GM19468 (cell line): ENCODE measurements around the gene SCP2.

Experiments
- ATAC-seq: cut with Tn5 transposase; IDR thresholded peaks from one replicate; pipeline ENCODE4 v1.9.1; 2021; ENCODE audit warnings: mild to moderate bottlenecking, moderate library complexity, moderate number of reproducible peaks; ENCODE audit not compliant: unreplicated experiment; ENCODE audit errors: extremely low read depth

The SCP2 gene

DNA sequence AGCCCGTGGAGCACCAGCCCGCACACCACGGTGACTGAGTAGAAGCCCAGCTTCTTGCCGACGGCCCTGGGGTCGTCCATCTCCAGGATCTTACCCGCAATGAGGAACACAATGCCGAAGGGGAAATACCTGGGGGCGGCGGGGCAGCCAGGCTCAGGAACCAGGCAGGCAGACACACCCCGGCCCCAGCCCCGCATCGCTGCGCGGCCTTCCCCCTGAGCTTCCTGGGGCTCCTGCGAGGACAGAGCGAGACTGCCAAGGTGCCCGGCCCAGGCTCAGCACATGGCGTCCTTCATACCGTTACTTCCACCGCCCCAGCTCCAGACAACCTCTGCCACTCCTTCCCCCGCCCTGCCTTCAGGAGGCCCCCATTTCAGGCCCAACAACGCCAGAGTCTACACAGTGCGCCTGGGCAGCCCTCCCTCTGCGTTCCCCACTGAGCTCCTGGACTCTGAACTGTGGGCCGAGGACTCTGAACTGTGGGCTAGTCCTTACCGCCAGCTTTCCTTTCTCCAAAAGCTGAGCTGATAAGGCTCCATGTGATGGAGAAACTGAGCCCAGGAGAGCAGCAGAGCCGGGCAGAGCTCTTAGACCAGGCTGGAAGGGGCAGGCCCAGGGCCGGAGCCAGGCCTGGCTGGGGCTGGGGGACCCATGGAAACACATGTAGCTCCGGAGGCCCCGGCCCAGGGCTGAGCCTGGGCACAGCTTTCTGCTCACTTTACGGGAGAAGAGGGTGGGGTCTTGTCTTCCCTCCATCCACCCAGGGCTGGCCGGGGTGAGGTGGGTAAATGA lies 165.8 kb downstream of the SCP2 start:
- ATAC-seq: no peak

- ATAC-seq: no peak
Observed at GRCh38 chr1:53093451-53093754, 166.3 kb downstream of the SCP2 start.

DNA sequence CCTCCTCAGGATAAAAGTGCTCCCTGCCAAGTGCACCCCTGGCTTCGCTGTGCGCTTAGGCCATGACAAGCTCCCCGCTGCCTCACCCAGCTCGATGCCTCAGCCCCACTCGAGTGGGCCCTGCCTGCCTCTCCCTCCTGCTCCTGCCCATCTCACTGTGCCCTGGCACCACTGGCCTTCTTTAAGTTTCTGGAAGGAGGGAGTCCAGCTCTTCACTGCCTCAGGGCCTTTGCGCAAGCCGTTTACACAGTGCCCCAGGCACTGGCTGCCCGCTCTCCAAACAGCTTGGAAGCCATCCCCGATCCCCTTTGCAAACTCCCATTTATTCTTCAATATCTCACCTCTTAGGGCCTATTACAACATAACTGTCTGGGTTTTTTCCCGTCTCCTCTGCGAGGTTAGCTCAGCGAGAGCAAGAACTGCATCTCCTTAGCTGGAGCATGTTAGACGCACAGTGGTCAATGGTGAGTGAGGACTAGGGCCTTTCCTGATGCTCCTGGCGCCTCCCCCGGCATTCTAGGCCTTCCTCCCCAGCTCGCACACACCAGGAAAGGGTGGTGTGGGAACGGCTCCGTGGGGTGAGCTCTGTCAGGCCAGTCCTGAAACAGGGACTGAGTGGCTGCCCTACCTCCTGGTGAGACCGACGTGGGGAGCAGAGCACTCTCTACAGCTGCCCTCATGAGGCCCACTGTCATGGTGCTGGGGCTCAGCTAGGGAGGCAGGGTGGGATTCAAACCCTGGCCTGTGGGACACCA lies 166.9 kb downstream of the SCP2 start:
- no peak for ATAC-seq

GRCh38 chr1:53094533-53094919 lies 167.4 kb downstream of the SCP2 start:
- no peak for ATAC-seq
